Choroid plexus epithelial cell (primary cell): ENCODE measurements around the gene IL7R.
"Not testable (repeated sequence)": the region's sequence is repeated elsewhere in the genome, so short reads cannot be mapped to it uniquely, and the experiment has no call there.

Experiments
- DNase-seq: peaks from one replicate; pipeline ENCODE4 v3.0.0-alpha.2; 2010; ENCODE audit warnings: low read depth
- H3K4me3 ChIP-seq: 2 replicates; pipeline ENCODE4 v1.5.1; 2011; ENCODE audit warnings: low read depth, mild to moderate bottlenecking, control low read depth, low read length, moderate library complexity
- CTCF ChIP-seq: conservative IDR thresholded peaks from 2 replicates; pipeline ENCODE4 v1.5.1; 2011; ENCODE audit warnings: low read depth, mild to moderate bottlenecking, control low read depth, inconsistent platforms, low read length, moderate library complexity

Gene IL7R

GRCh38 chr5:35852084-35852734 lies 4.5 kb upstream of the IL7R start:
- DNase-seq, result peak; percentile 11
- H3K4me3 ChIP-seq, result no peak overlapping the region
- TF ChIP-seq CTCF, result no peak

GRCh38 chr5:35852773-35853172 lies 3.9 kb upstream of the IL7R start:
- no peak for TF ChIP-seq CTCF
- H3K4me3 ChIP-seq, result no peak overlapping the region
- DNase-seq, result no peak

GRCh38 chr5:35853631-35854030 lies 3.1 kb upstream of the IL7R start:
- TF ChIP-seq CTCF, result no peak
- DNase-seq, result no peak
- no peak overlapping the region for H3K4me3 ChIP-seq

GRCh38 chr5:35854248-35854647 lies 2.4 kb upstream of the IL7R start:
- TF ChIP-seq CTCF, result no peak
- no peak overlapping the region for H3K4me3 ChIP-seq
- no peak for DNase-seq

GRCh38 chr5:35855187-35855586 lies 1.5 kb upstream of the IL7R start:
- peak; percentile 43 for DNase-seq
- no peak overlapping the region for H3K4me3 ChIP-seq
- no peak for TF ChIP-seq CTCF

GRCh38 chr5:35856186-35856764 lies 416 bp upstream of the IL7R start:
- not testable (repeated sequence) for H3K4me3 ChIP-seq, DNase-seq

- DNase-seq, result peak; percentile 60
- no peak overlapping the region for H3K4me3 ChIP-seq
- no peak for TF ChIP-seq CTCF
Observed at GRCh38 chr5:35857606-35858205, 1.0 kb downstream of the IL7R start.
